Kidney capillary endothelial cell (primary cell): ENCODE measurements around the gene ACSF3.
A peak's percentile ranks its signal among the peaks of the same experiment; 100 is the strongest.

Experiments used
- DNase-seq: peaks from one replicate; pipeline ENCODE4 v3.0.0-alpha.2; 2018; ENCODE audit warnings: low spot score

Gene ACSF3

DNA sequence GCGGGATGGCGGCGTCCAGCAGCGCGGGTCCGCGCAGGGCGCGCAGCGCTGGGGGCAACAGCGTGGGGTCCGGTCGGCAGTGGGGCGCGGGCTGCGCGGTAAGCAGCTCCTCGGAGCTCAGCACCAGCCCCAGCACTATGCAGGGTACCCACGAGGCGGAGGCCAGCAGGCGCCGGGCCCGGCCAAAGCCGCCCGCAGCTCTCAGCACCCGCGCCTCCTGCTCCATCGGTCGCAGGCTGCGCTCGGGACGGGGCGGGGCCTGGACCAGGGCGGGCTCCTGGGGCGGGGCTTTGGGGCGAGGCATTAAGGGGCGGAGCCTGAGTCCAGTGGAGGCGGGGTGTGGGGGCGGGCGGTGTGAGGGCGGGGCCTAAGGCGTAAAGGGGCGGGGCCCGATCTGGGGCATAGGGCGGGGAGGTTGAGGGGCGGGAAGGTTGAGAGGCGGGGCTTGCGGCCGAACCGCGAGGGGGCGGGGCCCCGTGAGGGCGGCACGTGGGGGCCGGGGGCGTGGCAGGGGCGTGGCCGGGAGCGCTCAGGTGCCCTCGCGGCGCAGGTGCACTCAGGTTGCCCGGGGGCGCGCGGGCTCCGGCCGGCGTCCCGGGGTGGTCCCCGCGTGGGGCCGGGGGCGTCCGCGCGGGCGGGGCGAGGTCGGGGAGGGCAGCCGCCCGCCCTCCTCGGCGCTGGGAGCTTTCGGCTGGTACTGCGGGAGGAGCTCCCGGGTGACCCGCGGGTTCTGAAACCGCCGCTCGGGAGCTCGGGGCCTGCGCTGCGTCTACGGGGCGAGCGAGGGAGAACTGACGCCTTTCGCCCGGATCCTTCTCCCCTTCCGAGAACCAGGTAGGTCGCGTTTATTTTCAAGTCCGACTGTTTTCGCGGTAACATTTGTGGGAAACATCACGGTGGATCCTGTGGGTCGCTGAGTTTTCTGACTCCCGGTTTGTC is 108.1 kb downstream of the ACSF3 start:
- DNase-seq = peak; percentile 47

DNA sequence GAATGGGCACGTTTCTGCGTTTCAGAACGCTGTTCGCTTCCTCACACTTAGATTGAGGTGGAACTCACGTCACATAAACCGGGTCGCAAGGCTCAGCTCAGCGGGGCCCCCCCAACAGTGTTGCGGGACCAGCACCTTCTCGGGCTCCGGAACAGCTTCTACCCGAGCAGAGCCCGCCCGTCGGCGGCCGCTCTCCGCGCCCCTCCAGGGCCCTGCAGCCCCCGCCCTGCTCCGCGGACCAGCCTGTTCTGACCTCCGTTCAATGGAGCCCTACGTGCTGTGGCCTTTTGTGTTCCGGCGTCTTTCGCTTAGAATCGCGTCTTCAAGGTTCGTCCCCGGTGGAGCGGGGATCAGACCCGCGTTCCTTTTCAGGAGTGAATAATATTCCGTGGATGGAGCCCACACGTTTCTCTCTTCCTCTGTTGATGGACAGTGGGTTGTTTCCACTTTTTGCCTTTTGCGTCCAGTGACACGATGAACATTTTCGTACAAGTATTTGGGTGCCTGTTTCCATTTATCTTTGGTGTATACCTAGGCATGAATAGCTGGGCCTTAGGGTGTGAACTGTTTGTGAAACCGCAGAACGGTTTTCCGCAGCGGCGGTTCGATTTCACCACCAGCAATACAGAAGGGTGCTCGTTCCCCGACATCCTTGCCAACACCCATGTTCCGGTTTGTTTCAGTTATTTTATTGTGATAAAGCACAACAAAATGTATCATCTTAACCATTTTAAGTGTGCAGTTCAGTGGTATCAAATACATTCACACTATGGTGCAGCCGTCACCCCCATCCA is 109.0 kb downstream of the ACSF3 start:
- DNase-seq = no peak
